NT2/D1 (cell line): ENCODE measurements around the gene SNX5.
"Not testable (repeated sequence)": the region's sequence is repeated elsewhere in the genome, so short reads cannot be mapped to it uniquely, and the experiment has no call there.

Experiments
- DNase-seq: peaks from one replicate; pipeline ENCODE4 v3.0.0-alpha.2; 2011; ENCODE audit warnings: low read depth, low spot score
- H3K27me3 ChIP-seq: 2 replicates; pipeline ENCODE4 v1.6.0; 2011; ENCODE audit warnings: mild to moderate bottlenecking; ENCODE audit not compliant: insufficient read length, insufficient read depth
- H3K36me3 ChIP-seq: 2 replicates; pipeline ENCODE4 v1.6.1; 2011; ENCODE audit warnings: mild to moderate bottlenecking, low read length, mixed read lengths; ENCODE audit not compliant: insufficient read depth, insufficient read length
- H3K4me1 ChIP-seq: 2 replicates; pipeline ENCODE4 v1.5.1; 2011; ENCODE audit not compliant: insufficient read depth, insufficient read length
- H3K4me3 ChIP-seq: 2 replicates; pipeline ENCODE4 v1.5.1; 2011; ENCODE audit warnings: low read depth; ENCODE audit not compliant: insufficient read length
- H3K9ac ChIP-seq: 2 replicates; pipeline ENCODE4 v1.6.0; 2011; ENCODE audit warnings: low read depth; ENCODE audit not compliant: insufficient read length
- H3K9me3 ChIP-seq: 2 replicates; pipeline ENCODE4 v1.5.1; 2011; ENCODE audit warnings: mild to moderate bottlenecking, low read length; ENCODE audit not compliant: insufficient read depth
- SUZ12 ChIP-seq: IDR thresholded peaks from 2 replicates; pipeline ENCODE4 v1.6.1; 2011; ENCODE audit not compliant: insufficient read length, insufficient read depth; ENCODE audit errors: extremely low read depth
- YY1 ChIP-seq: IDR thresholded peaks from 2 replicates; pipeline ENCODE4 v1.6.1; 2011; ENCODE audit not compliant: insufficient read length, insufficient read depth
- ZNF274 ChIP-seq: IDR thresholded peaks from 2 replicates; pipeline ENCODE4 v1.6.1; 2011; ENCODE audit warnings: mild to moderate bottlenecking, low read depth, low read length

The SNX5 gene

GRCh38 chr20:17963114-17963897 is 5.3 kb downstream of the SNX5 start:
- Histone ChIP-seq H3K9ac (no peak overlapping the region), H3K27me3 (no peaks in the 10 kb centered on the region), H3K36me3 (peaks cover 72% of the 10 kb centered on the region), H3K4me3 (peak overlapping the region; percentile 3), H3K4me1 (no peaks in the 10 kb centered on the region), H3K9me3 (no peaks in the 10 kb centered on the region)
- TF ChIP-seq ZNF274 (no peak), SUZ12 (no peak), YY1 (no peak)
- no peak for DNase-seq

- Histone ChIP-seq H3K27me3 (no peaks in the 10 kb centered on the region), H3K9ac (no peak overlapping the region), H3K36me3 (peaks cover 64% of the 10 kb centered on the region), H3K4me3 (no peak overlapping the region), H3K9me3 (no peaks in the 10 kb centered on the region), H3K4me1 (no peaks in the 10 kb centered on the region)
- no peak for TF ChIP-seq ZNF274
- no peak for TF ChIP-seq SUZ12
- no peak for TF ChIP-seq YY1
- no peak for DNase-seq
These were observed 7.0 kb downstream of the SNX5 start for GRCh38 chr20:17961587-17961940.

GRCh38 chr20:17960927-17961586 is 7.5 kb downstream of the SNX5 start:
- TF ChIP-seq YY1 (no peak), ZNF274 (no peak), SUZ12 (no peak)
- H3K27me3 ChIP-seq, result no peaks in the 10 kb centered on the region
- H3K4me1 ChIP-seq, result no peaks in the 10 kb centered on the region
- no peak overlapping the region for H3K9ac ChIP-seq
- H3K4me3 ChIP-seq, result no peak overlapping the region
- H3K9me3 ChIP-seq, result no peaks in the 10 kb centered on the region
- H3K36me3 ChIP-seq, result peaks cover 64% of the 10 kb centered on the region
- no peak for DNase-seq

- not testable (repeated sequence) for DNase-seq, H3K4me3 ChIP-seq, H3K9ac ChIP-seq, H3K27me3 ChIP-seq, H3K4me1 ChIP-seq, H3K9me3 ChIP-seq
- peaks cover 65% of the 10 kb centered on the region for H3K36me3 ChIP-seq
These were observed 8.2 kb downstream of the SNX5 start for GRCh38 chr20:17960400-17960885.

- Histone ChIP-seq H3K4me1 (no peaks in the 10 kb centered on the region), H3K9ac (no peak overlapping the region), H3K4me3 (no peak overlapping the region), H3K9me3 (no peaks in the 10 kb centered on the region), H3K27me3 (no peaks in the 10 kb centered on the region), H3K36me3 (peaks cover 64% of the 10 kb centered on the region)
- DNase-seq, result no peak
- TF ChIP-seq YY1 (no peak), ZNF274 (no peak), SUZ12 (no peak)
These were observed 9.4 kb downstream of the SNX5 start for GRCh38 chr20:17959257-17959627.

- DNase-seq, result no peak
- no peak overlapping the region for H3K4me3 ChIP-seq
- TF ChIP-seq YY1 (no peak), SUZ12 (no peak), ZNF274 (no peak)
- no peak overlapping the region for H3K9ac ChIP-seq
- no peaks in the 10 kb centered on the region for H3K9me3 ChIP-seq
- no peaks in the 10 kb centered on the region for H3K4me1 ChIP-seq
- H3K36me3 ChIP-seq, result peaks cover 64% of the 10 kb centered on the region
- no peaks in the 10 kb centered on the region for H3K27me3 ChIP-seq
These were observed 10.0 kb downstream of the SNX5 start for GRCh38 chr20:17958373-17959256.
